ENCODE measurements around the gene DPH5.

The DPH5 gene

DNA sequence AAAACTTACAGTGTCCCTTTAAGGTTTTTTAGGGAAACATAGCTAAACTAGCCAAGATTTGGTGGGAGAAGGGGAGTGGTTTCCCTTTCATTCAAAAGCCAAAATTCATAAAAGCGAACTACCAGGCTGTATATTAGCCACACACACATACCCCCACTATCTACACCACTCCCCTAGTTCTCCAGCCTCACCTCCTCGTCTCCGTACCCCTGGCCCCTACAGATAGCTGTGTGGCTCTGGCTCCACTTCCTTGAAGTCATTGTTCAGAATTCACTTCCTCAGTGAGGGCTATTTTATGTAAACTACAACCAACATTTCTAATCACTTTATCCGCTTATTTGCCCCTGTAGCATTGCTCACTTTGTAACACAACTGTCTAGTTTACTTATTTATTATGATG, 5.3 kb upstream of the DPH5 start:
- DNase-seq (ENCODE audit: low spot score) = no peak

DNA sequence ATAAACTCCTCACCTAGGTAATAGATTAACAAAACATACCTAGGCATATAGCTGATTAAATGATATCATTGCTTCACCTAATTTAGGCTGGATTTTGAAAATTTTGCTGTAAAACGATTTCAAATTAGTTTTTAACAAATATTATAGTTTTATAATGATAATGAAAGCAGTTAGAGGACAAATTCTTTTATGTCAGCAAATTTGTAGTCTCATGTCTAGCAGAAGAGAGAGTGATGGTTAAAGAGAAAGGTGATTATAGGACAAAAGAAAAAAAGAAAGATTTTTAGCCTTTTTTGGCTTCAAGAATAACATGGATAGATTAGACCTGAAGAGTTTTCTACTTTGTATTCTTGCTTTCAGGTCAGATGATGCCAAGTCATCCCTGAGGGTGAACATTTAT, 3.6 kb upstream of the DPH5 start:
- DNase-seq (ENCODE audit: low spot score) = no peak

DNA sequence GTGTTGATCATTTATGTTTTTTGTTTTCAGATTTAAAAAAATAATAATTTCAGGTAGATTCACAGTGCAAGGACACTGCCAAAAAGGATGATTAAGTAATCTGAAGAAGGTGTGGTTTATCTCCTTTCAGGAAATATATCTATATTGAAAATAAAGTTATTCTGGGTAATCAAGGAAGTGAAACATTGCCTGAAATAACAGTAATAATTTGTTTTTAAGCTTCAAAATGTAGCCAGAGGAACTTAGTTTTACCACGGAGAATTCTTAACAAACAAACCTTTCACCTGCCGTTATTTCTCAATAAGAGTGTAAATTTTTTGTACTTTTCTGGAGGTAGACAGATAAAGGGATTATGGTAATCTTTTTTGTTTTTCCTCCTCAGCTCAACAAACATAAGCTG, 2.9 kb upstream of the DPH5 start:
- DNase-seq (ENCODE audit: low spot score) = no peak

DNA sequence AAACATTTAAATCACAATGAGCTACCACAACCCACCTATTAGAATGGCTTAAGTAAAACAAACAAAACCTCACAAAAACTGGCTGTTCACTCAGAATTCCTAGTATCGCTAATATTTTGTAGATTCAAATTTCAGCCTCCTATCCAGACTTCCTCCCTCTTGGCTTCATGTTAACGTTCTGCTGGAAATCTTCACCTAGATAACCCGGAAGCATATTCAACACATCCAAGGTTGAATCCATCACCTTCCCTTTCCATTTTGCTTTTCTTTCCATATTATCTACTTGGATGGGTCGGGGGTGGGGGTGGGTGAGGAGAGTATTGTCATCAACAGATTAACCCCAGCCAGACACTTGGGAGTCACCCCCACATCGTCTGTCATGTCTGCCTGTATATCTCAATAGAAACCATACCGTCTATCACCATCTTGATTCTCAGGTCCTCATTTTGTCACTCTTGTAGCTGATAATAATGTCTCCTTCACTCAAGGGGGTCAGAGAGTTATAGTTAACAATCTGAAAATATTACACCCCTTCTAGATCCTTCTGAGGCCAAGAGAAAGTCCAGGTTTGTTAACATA, 1.7 kb upstream of the DPH5 start:
- DNase-seq (ENCODE audit: low spot score) = no peak

DNA sequence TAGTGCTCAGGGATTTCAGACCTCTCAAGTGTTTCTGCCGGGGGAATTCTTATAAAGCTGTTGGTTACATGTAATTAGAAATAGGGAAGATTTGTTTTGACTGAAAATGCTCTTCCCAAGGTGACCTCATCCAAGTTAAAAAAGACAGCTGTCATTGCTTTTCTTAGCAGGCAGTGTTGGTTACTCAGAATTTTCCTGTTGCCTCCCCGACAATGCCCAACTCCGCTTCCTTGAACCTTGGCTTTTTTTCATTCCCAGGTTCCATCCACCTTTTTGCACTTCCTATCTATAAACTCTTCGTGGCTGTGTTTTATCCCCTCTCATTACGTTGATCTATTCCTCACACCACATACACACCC, 825 bp upstream of the DPH5 start:
- DNase-seq (ENCODE audit: low spot score) = no peak

DNA sequence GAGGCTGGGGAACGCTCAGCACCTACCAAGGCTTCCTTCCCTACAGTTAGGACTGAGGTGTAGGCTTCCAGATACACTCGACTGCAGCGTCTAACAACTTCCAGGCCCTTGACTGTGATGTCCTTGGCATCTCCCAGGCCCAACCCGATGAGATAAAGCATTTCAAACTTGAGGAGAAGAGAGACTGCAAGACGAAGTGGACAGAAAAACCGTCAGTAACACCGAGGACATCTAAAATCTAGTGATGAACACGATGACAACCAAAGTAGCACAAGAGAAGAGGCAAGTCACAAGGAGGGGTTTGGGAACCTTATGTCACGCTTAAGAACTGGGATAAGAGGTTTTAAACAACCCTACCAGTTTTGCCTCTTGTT, 314 bp downstream of the DPH5 start:
- no peak for DNase-seq (ENCODE audit: low spot score)

DNA sequence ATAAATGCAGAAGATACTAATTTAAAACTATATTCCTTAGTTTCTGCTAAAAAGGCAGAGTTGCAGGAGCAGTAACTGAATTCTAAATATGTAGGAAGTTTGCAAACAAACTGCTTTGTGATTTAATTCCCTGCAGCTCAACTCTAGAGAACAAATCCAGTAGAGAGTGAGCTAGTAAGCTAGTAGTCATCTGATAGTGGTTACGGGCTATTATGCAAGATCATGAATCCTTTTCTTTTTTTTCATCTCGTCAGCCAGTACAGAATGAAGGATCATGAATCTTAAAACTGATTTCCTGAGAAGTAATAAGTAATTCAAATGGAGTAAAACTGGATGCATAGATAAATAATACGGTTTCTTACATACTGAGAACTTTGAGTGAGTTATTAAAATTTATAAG, 3.3 kb downstream of the DPH5 start:
- DNase-seq (ENCODE audit: low spot score) = peak; percentile 10

DNA sequence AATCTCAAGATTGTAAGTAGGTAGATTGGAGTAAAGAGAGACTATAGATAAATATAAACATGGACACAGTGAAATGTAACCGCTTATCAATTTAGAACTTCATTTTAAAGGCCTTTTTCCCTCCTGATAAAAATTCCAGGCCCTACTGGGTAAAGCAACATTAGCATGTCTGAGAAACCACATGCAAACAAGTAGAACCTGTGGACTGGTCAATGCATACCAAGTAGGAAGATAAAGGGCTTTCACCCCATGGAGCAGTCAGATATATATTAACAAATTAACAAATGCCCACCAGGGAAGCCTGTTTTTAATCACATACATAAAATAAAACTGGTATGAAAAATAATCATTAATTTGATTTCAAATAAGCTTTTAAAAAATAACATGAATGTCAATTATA, 8.1 kb downstream of the DPH5 start:
- no peak for DNase-seq (ENCODE audit: low spot score)

DNA sequence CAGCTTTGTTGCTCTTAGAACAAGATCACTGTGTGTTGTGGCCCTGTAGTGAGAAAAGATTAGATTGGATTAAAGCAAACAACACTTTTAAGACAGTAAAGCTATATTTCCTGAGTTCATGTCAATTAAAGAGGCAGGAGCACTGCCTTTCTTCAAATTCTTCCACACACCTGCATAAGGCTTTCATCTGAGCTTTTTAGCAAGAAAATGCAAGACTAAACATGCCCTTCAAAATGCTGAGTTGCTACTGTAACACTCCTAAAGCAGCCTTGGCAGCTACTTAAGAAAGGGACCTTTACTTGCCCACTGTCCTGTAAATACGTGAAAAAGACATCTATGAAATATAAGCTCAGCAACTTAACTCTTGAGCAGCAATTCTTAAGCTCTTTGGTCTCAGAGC, 11.8 kb downstream of the DPH5 start:
- DNase-seq (ENCODE audit: low spot score) = no peak

DNA sequence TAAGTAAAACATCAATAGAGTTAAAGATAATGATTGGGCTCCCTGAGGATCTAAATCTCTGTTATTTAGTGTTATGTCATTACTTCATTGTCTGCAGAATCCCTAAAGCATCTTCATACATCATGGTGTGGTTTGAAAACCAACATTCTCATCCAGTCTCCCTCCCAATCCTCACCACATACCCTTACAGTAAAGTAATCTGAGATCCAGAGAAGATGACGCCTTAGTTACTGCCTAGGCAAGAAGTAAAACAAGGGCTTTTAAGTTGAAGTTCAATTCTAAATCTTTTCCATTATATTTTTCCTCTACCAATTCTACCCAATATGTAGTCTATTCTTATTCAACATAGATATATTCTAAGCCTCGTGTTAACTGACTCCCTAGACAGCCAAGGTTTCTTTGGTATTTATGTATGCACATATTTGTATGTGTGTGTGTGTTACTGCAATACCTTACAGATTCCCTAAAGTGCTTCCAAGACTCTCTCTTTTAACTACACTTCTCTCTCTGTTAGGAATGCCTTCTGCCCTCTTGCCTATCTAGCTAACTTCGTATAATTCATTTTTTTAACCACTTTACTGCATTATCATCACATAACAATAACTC, 17.3 kb downstream of the DPH5 start:
- DNase-seq (ENCODE audit: low spot score) = no peak

DNA sequence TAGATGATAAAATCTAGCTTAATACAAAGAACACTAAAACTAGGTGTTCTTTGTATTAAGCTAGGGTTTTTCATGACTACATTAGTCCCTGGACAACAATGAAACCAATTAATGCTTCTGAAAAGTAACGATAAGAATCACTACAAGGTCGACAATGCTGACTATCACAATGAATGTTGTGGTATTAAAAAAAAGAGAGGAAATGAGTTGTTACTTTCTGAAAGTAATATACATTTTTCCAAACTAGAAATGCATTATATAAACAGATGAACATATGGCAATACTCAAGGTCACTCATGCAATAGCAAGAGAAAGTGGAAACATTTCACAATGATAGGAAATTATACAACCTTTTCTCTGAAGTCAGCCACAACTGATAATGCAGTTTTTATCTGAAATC, 19.0 kb downstream of the DPH5 start:
- DNase-seq (ENCODE audit: low spot score) = no peak

DNA sequence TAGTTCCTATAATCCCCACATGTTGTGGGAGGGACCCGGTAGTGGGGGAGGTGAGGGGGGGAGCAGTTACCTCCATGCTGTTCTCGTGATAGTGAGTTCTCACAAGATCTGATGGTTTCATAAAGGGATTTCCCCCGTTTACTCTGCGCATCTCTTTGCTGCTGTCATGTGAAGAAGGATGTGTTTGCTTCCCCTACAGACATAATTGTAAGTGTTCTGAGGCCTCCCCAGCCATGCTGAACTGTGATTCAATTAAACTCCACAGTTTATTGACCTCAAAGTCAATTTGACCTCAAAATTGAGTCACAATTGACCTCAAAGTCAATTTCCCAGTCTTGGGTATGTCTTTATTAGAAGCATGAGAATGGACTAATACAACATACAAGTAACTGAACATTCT, 19.7 kb downstream of the DPH5 start:
- no peak for DNase-seq (ENCODE audit: low spot score)

DNA sequence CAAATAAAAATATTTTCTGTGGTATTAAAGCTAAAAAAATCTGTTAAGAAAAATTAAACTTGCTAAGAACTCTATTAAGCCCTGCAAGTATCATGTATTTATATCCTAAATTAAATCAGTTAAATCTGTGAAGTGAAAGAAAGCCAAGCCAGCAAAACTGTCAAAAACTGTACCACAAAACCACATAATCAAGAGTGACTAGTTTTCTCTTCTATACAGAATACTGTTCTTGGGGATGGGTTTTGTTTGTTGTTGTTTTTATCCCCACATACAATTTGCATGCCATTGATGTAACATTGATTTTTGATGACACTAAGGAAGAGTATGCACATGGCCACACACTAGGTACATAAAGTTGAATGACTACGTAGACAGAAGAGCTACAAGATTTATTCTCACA, 20.4 kb downstream of the DPH5 start:
- no peak for DNase-seq (ENCODE audit: low spot score)

DNA sequence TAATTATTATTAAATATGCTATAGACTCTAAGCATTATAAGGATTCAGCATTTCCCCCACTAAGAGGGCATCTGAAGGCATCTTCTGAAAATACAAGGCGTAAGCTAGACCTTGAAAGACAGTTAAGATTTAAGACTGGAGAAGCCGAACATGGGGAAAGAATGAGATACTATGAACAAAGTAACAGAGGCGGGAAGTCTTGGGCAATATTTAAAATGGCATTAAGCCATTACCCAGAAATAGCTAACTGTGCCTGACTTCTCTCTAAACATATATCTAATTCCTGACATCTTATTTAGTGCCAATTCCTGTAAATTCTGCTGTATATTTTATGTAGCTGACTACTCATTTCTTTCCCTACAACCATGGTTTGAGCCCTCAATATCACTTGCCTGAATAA, 20.9 kb downstream of the DPH5 start:
- no peak for DNase-seq (ENCODE audit: low spot score)

DNA sequence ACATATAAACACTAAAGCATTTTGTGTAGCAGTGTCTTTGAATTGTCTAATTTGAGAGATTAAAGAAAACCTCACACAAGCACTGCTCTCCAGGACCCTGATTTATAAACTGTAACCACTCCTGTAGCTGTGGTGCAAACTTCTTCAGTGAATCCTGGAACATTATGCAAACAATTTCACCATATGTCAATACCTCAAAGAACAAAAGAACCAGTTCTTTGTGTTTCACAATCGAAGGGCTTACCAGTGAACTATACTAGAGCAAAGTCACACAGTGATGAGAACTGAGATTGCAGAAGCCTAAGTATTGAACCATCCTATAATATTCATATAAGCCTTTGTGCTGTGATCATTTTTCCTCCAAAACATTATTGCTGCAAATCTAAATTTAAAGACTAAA, 21.5 kb downstream of the DPH5 start:
- DNase-seq (ENCODE audit: low spot score) = no peak

DNA sequence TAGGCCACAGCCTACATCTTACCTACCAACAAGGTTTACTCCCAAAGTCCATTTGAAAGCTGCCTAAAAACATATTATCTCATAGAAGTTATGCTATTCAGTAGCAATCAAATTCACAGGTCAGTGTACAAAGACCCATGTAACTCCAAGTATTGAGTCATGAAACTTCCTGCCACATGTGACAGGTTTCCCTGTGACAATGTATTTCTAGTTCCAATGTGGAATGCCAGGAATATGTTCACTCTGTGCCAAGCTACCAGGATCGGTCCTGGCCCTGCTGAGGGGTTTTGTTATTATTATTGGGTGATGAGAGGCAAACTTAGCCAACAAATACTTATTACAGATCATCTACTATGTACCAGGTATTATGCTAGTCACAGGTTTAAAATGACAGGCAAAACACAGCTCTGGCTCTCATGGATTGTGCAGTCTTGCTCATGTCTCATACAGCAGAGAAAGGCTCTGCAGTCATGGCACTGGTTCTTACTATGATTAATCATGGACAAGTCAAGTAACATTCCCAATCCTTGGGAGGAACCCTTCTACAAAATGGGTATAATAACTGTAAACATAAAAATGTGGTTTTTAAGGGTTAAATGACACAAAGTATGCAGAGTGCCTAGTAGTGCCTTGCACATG, 22.5 kb downstream of the DPH5 start:
- DNase-seq (ENCODE audit: low spot score) = no peak

DNA sequence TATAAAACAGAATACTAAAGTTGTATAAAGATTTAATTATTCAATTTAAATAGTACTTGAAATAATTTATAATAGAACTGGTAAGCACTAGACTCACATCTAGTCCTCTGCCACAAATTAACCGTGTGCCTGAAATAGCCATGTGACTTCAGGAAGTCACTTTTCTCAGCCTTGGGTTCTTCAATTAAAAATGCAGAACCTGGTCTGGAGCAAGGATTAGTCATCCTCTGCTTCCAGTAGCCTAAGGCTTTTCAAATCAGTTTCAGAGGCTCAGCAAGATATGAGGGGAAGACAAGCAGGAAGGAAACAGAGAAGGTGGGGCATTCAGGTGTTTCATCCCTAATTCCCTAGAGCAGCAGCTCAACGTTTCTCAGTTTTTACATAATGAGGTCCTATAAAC, 23.0 kb downstream of the DPH5 start:
- DNase-seq (ENCODE audit: low spot score) = no peak

DNA sequence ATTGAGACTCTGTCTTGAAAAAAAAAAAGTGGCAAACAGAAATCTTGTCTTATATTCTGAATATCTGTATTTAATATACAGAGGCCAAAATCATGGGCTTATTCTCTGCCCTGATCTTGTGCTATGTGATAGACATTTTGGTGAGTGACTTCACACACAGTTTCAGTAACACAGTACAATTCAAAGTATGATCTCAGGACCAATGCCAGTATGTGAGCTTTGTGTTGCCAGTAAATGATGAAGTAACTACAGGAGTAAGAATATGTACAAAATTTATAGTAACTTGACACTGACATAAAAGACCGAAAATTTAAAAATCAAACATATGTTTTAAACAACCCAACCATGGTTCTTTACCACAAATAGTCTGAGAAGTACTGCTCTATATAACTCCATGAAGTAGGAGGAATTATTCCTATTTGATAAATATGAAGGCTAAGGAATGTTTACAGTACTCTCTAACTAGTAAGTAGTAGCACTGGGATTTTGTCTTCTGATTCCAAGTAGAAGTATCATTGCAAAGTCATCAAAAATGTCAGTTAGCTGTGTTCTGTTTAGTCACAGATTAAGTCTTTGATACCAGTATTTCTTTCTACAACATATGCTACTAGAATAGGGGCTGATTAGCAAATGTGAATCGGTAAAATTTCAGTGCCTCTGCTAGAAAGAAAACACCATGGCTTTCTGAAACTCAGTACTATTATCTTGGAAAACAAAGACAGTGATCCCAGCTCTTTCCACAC, 25.3 kb downstream of the DPH5 start:
- DNase-seq (ENCODE audit: low spot score) = no peak

DNA sequence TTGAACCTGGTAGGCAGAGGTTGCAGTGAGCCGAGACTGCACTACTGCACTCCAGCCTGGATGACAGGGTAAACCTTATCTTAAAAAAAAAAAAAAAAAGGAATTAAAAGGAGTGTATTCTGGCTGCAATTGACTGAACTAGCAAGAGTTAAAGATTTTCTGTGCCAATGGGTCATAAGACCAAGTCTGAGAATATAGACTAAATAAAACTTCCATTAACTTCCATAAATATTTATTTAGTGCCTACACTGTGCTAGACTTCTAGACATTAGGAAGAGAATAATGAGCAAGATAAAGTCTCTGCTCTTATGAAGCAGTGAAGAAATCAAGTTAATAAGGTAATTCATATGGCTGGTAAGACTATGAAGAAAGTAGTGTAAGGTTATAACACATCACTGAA, 27.2 kb downstream of the DPH5 start:
- DNase-seq (ENCODE audit: low spot score) = no peak

DNA sequence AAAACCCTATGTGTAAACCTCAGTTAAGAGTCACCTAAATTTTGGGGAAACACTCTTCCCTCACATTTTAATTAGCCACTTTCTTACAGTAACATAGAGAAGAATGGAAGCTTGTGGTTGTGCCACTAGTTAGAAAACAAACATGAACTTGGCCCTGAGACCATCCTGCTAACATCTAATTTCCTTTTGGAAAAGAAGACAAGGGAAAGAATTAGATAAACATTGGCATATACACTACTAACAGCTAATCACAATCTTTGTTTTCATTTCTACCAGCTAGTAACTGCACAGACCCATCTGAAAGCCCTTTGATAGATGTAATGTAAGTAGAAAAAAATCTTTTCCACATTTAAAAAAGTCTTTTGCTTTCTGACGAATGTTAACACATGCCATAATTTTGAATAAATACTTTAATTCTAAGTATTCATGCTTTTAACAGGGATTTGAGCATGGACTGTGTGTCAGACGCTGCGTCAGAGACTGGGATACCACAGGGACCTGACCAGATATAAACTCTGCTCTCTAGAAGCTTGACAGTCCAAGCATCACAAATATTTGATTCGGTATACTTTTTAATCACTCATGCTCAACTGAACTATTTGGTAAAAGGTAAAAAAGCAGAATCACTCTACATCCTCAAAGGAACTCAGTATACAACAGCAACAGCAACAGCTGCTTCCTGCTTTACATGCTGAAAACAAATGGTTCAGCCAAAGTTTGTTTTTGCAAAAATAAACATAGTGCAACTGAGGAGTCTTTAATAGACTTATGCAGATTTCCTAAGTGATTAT, 30.2 kb downstream of the DPH5 start:
- DNase-seq (ENCODE audit: low spot score) = no peak

DNA sequence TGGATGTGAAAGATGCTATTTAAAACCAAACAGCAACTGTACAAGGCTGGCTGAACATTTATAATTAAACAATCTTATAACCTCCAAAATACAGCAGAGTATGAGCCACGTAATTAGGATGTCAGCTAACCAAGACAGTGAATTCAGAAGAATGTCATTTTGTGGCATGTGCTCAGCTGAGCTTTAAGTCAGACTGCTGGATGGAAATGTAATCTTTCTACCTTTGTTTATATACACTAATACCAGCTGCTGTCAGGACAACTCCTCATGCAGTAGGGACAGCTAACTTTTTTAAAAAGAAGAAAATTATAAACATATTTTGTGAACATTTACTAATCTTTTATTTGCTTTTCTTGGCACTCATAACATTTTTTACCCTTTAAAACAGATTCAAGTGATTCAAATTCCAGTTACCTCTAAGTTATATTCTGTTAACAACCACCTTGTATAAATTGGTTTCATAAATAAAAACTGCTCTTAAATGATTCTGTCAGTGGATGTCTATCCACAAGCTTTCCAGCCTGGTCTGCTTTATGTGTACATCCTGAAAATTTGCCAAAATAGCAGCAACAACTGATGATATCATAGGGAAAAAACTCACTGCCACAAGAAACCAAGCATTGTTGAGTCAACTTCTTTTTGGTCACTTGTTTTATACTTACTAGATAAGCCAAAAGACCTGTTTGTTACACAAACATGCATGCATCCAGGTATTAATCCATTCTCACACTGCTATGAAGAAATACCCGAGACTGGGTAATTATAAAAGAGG, 36.1 kb downstream of the DPH5 start:
- peak; percentile 60 for DNase-seq (ENCODE audit: low spot score)

DNA sequence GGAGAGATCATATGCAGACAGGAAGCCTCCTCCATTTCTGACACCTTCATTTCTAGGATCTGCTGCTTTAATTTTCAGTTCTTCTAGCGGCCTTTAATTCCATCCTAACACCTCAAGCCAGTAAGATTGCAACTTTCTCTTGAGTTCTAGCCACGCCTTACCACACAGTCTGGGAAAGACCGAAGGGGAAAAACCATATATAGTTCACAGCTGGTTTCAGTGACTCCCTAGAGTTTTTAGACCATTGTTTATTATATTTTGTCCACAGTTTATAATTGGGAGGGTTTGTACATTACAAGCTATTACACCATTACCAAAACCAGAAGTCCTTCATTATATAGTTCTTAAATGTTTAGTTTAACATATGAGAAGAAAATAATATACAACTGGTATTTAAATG, 37.5 kb downstream of the DPH5 start:
- no peak for DNase-seq (ENCODE audit: low spot score)
